BLaER1 (cell line): ENCODE results near the gene DSE.

Experiments used
- H3K27ac ChIP-seq: shearing (Covaris generic); formaldehyde crosslinking; 2 replicates; pipeline ENCODE4 v1.8.1; 2022
- H3K27me3 ChIP-seq: shearing (Covaris generic); formaldehyde crosslinking; 2 replicates; pipeline ENCODE4 v1.8.1; 2022
- H3K36me3 ChIP-seq: shearing (Covaris generic); formaldehyde crosslinking; 2 replicates; pipeline ENCODE4 v1.8.1; 2022
- H3K4me1 ChIP-seq: shearing (Covaris generic); formaldehyde crosslinking; 2 replicates; pipeline ENCODE4 v1.8.1; 2022
- H3K4me2 ChIP-seq: shearing (Covaris generic); formaldehyde crosslinking; 2 replicates; pipeline ENCODE4 v1.8.1; 2022
- H3K4me3 ChIP-seq: shearing (Covaris generic); formaldehyde crosslinking; 2 replicates; pipeline ENCODE4 v1.8.1; 2022
- H3K9ac ChIP-seq: shearing (Covaris generic); formaldehyde crosslinking; 2 replicates; pipeline ENCODE4 v1.8.1; 2022
- H3K9me3 ChIP-seq: shearing (Covaris generic); formaldehyde crosslinking; 2 replicates; pipeline ENCODE4 v1.8.1; 2022
- H4K20me1 ChIP-seq: shearing (Covaris generic); formaldehyde crosslinking; 2 replicates; pipeline ENCODE4 v1.8.1; 2022
- Cebpa-rat ChIP-seq: shearing (Covaris generic); IDR thresholded peaks from 2 replicates; pipeline ENCODE4 v1.8.1; 2022

DSE gene

GRCh38 chr6:116443105-116443504 is 72.4 kb downstream of the DSE start:
- peaks cover 18% of the 10 kb centered on the region for H3K4me1 ChIP-seq
- no peaks in the 10 kb centered on the region for H3K9me3 ChIP-seq
- no peak for TF ChIP-seq Cebpa-rat
- no peaks in the 10 kb centered on the region for H3K27me3 ChIP-seq
- no peak overlapping the region for H3K9ac ChIP-seq
- no peaks in the 10 kb centered on the region for H3K36me3 ChIP-seq
- no peaks in the 10 kb centered on the region for H4K20me1 ChIP-seq
- no peak overlapping the region for H3K4me3 ChIP-seq
- H3K27ac ChIP-seq: no peak overlapping the region
- no peak overlapping the region for H3K4me2 ChIP-seq

- H3K4me1 ChIP-seq: peaks cover 8% of the 10 kb centered on the region
- H3K4me3 ChIP-seq: no peak overlapping the region
- no peak overlapping the region for H3K27ac ChIP-seq
- H3K9me3 ChIP-seq: no peaks in the 10 kb centered on the region
- H3K4me2 ChIP-seq: no peak overlapping the region
- no peaks in the 10 kb centered on the region for H3K36me3 ChIP-seq
- H4K20me1 ChIP-seq: no peaks in the 10 kb centered on the region
- no peak overlapping the region for H3K9ac ChIP-seq
- TF ChIP-seq Cebpa-rat: no peak
- no peaks in the 10 kb centered on the region for H3K27me3 ChIP-seq
Measured at GRCh38 chr6:116444092-116444491, 73.3 kb downstream of the DSE start.

- Histone ChIP-seq H3K4me3 (no peak overlapping the region), H3K27ac (no peak overlapping the region), H3K27me3 (no peaks in the 10 kb centered on the region), H3K9ac (no peak overlapping the region), H3K9me3 (no peaks in the 10 kb centered on the region), H3K36me3 (no peaks in the 10 kb centered on the region), H3K4me1 (peaks cover 3% of the 10 kb centered on the region), H3K4me2 (no peak overlapping the region), H4K20me1 (no peaks in the 10 kb centered on the region)
- TF ChIP-seq Cebpa-rat: no peak
Measured at GRCh38 chr6:116444575-116444974, 73.8 kb downstream of the DSE start.

GRCh38 chr6:116445102-116445501 is 74.4 kb downstream of the DSE start:
- H3K4me3 ChIP-seq: no peak overlapping the region
- TF ChIP-seq Cebpa-rat: no peak
- no peaks in the 10 kb centered on the region for H3K36me3 ChIP-seq
- no peaks in the 10 kb centered on the region for H3K9me3 ChIP-seq
- no peaks in the 10 kb centered on the region for H3K4me1 ChIP-seq
- H3K27me3 ChIP-seq: no peaks in the 10 kb centered on the region
- no peak overlapping the region for H3K4me2 ChIP-seq
- H3K9ac ChIP-seq: no peak overlapping the region
- no peak overlapping the region for H3K27ac ChIP-seq
- H4K20me1 ChIP-seq: no peaks in the 10 kb centered on the region

- TF ChIP-seq Cebpa-rat: no peak
- H3K27ac ChIP-seq: no peak overlapping the region
- no peaks in the 10 kb centered on the region for H3K9me3 ChIP-seq
- no peaks in the 10 kb centered on the region for H4K20me1 ChIP-seq
- H3K36me3 ChIP-seq: no peaks in the 10 kb centered on the region
- H3K9ac ChIP-seq: no peak overlapping the region
- H3K4me2 ChIP-seq: no peak overlapping the region
- H3K4me3 ChIP-seq: no peak overlapping the region
- no peaks in the 10 kb centered on the region for H3K27me3 ChIP-seq
- H3K4me1 ChIP-seq: peaks cover 7% of the 10 kb centered on the region
Measured at GRCh38 chr6:116446399-116446798, 75.7 kb downstream of the DSE start.

- H3K27ac ChIP-seq: no peak overlapping the region
- H3K36me3 ChIP-seq: no peaks in the 10 kb centered on the region
- no peaks in the 10 kb centered on the region for H4K20me1 ChIP-seq
- TF ChIP-seq Cebpa-rat: no peak
- H3K4me1 ChIP-seq: peaks cover 9% of the 10 kb centered on the region
- no peaks in the 10 kb centered on the region for H3K27me3 ChIP-seq
- no peak overlapping the region for H3K9ac ChIP-seq
- H3K4me3 ChIP-seq: no peak overlapping the region
- H3K9me3 ChIP-seq: no peaks in the 10 kb centered on the region
- H3K4me2 ChIP-seq: no peak overlapping the region
Measured at GRCh38 chr6:116447052-116447451, 76.3 kb downstream of the DSE start.

GRCh38 chr6:116447496-116448011 is 76.8 kb downstream of the DSE start:
- no peak overlapping the region for H3K4me2 ChIP-seq
- H3K27ac ChIP-seq: no peak overlapping the region
- no peak for TF ChIP-seq Cebpa-rat
- H3K9ac ChIP-seq: no peak overlapping the region
- no peaks in the 10 kb centered on the region for H3K9me3 ChIP-seq
- peaks cover 9% of the 10 kb centered on the region for H3K4me1 ChIP-seq
- H3K27me3 ChIP-seq: no peaks in the 10 kb centered on the region
- no peaks in the 10 kb centered on the region for H4K20me1 ChIP-seq
- H3K4me3 ChIP-seq: no peak overlapping the region
- no peaks in the 10 kb centered on the region for H3K36me3 ChIP-seq

GRCh38 chr6:116449565-116449964 is 78.8 kb downstream of the DSE start:
- no peaks in the 10 kb centered on the region for H3K9me3 ChIP-seq
- no peak overlapping the region for H3K27ac ChIP-seq
- peaks cover 9% of the 10 kb centered on the region for H3K4me1 ChIP-seq
- TF ChIP-seq Cebpa-rat: no peak
- no peak overlapping the region for H3K4me3 ChIP-seq
- H3K4me2 ChIP-seq: no peak overlapping the region
- no peaks in the 10 kb centered on the region for H3K36me3 ChIP-seq
- H3K9ac ChIP-seq: no peak overlapping the region
- no peaks in the 10 kb centered on the region for H4K20me1 ChIP-seq
- no peaks in the 10 kb centered on the region for H3K27me3 ChIP-seq

- Histone ChIP-seq H3K4me3 (no peak overlapping the region), H3K27me3 (no peaks in the 10 kb centered on the region), H4K20me1 (no peaks in the 10 kb centered on the region), H3K27ac (no peak overlapping the region), H3K4me2 (no peak overlapping the region), H3K9me3 (no peaks in the 10 kb centered on the region), H3K36me3 (no peaks in the 10 kb centered on the region), H3K9ac (no peak overlapping the region), H3K4me1 (peaks cover 9% of the 10 kb centered on the region)
- no peak for TF ChIP-seq Cebpa-rat
Measured at GRCh38 chr6:116450185-116450710, 79.5 kb downstream of the DSE start.

GRCh38 chr6:116450769-116451740 is 80.3 kb downstream of the DSE start:
- H3K27ac ChIP-seq: no peak overlapping the region
- peaks cover 9% of the 10 kb centered on the region for H3K4me1 ChIP-seq
- no peak overlapping the region for H3K9ac ChIP-seq
- no peaks in the 10 kb centered on the region for H4K20me1 ChIP-seq
- no peak for TF ChIP-seq Cebpa-rat
- H3K27me3 ChIP-seq: no peaks in the 10 kb centered on the region
- H3K4me3 ChIP-seq: no peak overlapping the region
- H3K36me3 ChIP-seq: no peaks in the 10 kb centered on the region
- peak overlapping the region; percentile 11 for H3K4me2 ChIP-seq
- no peaks in the 10 kb centered on the region for H3K9me3 ChIP-seq
